Stimulated activated CD4-positive, alpha-beta T cell treated with anti-CD3 and anti-CD28 coated beads, TNF-alpha, amount 100 ng/mL, for 24 hours (primary cell): ENCODE results near the gene ZNF117.
"Not testable (repeated sequence)": the region's sequence is repeated elsewhere in the genome, so short reads cannot be mapped to it uniquely, and the experiment has no call there.

Experiments used
- DNase-seq, 3 experiments: peaks; one replicate each; pipeline ENCODE4 v3.0.0-alpha.2; 2020; ENCODE audit warnings: low read depth in 3 of 3

The ZNF117 gene

DNA sequence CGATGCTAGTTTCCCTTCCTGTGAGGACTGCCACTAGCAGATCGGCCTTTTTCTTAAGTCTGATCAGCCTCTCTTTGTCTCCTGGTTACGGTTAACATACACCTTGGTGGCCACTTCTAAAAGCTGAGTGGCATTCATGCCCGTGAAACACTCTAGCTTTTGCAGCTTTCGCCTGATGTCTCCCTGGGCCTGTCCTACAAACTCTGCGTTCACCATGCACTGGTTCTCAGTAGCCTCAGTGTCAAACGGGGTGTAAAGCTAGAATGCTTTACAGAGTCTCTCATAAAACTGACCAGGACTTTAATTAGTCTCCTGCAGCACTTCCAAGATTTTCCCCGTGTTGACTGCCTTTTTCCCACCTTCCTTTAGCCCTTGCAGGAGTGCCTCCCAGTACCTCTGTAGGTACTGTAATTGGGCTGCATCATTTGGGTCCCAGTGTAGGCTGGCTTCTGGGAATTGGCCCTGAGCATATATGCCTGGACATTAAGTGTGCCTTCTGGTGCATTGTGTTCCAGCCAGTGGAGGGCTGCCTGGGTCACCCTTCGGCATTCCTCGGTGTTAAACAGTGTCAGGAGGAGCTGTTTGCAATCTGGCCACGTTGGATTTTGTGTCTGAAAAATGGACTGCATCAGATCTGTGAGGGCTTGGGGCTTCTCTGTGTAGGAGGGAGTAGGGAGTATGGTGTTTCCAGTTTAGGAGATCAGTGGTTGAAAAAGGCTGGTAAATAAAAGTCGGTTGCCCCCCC, 6.5 kb upstream of the ZNF117 start:
- DNase-seq = no peak

DNA sequence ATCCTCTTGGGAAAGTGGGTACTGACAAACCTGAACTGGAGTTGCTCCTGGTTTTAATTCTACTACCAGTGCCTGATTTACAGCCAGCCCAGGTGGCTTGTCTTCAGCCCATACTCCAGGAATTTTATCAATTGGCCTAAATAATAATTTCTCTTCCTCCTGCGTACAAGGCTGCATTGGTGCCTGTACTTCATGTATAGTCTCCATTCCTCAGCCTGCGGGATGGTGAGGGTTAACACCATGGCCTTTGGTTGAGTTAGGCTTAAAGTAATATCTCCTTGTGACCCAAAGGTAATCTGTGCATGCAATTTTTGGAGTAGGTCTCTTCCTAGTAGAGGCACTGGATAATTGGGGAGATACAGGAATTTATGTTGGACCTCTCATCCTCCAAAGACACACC, 5.5 kb upstream of the ZNF117 start:
- no peak for DNase-seq

- DNase-seq = no peak
Measured at GRCh38 chr7:64993901-64994300, 3.1 kb upstream of the ZNF117 start.

DNA sequence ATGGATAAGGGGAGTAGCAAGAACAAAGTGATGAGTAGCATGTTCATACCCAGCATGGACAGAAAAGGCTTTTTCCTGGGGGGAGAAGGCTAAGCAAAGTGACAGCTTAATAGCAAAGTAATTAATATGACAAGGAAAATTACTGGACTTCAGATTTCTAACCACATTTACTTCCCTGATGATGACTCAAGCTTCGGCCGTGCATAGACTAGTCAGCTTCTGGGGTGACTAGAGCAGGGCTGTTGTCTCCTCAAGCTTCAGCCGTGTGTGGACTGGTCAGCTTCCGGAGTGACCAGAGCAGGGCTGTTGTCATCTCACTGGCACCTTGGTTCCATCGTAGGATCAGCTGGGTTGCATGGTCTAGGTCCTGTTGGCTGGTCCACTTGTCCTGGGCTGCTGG, 2.1 kb upstream of the ZNF117 start:
- DNase-seq = no peak

DNA sequence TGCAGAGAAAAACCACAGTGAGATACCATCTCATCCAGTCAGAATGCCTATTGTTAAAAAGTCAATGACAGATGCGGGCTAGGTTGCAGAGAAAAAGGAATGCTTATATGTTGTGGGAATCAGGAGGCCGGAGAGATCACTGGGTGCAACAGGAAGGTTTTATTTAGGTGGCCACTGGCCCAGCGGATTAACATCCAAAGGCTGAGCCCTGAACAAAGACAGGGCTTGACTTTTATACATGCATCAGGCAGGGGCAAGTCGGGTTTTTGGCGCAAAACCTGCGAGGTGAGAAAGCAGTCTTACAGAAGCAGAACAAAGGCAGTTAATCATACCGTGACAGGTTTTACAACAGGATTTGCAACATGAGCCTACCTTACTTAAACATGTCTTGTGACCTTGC, 620 bp downstream of the ZNF117 start:
- DNase-seq = no peak

DNA sequence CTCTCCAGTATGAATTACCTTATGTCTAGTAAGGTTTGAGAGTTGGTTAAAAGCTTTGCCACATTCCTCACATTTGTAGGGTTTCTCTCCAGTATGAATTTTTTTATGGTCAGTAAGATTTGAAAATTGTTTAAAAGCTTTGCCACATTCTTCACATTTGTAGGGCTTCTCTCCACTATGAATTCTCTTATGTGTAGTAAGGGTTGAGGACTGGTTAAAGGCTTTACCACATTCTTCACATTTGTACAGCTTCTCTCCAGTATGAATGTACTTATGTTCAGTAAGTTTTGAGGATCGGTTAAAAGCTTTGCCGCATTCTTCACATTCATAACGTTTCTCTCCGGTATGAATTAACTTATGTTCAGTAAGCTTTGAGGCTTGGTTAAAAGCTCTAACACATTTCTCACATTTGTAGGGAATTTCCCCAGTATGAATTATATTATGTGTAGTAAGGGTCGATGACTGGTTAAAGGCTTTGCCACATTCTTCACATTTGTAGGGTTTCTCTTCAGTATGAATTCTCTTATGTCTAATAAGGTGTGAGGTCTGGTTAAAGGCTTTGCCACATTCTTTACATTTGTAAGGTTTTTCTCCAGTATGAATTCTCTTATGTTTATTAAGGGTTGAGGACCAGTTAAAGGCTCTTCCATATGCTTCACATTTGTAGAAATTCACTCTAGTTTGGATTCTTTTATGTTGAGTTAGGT, 12.2 kb downstream of the ZNF117 start:
- no peak for DNase-seq

DNA sequence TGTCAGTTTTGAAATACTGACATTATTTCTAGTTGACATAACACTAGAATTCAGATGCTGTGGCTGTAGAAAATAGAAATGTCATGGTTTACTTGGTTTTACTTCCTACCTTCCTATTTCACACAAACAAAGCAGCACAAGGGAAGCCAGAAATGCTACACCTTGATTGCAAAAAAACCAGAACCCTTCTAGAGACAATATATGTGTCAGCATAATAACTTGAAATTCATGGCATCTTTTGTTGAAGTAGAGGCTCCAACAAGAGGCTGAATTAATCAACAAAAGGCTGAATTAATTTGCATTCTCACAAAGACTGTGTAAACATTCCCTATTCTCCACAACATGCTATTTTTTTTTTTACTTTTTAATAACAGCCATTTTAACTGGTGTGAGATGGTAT, 25.2 kb downstream of the ZNF117 start:
- no peak for DNase-seq

- DNase-seq = no peak
Measured at GRCh38 chr7:64959072-64959747, 31.6 kb downstream of the ZNF117 start.

DNA sequence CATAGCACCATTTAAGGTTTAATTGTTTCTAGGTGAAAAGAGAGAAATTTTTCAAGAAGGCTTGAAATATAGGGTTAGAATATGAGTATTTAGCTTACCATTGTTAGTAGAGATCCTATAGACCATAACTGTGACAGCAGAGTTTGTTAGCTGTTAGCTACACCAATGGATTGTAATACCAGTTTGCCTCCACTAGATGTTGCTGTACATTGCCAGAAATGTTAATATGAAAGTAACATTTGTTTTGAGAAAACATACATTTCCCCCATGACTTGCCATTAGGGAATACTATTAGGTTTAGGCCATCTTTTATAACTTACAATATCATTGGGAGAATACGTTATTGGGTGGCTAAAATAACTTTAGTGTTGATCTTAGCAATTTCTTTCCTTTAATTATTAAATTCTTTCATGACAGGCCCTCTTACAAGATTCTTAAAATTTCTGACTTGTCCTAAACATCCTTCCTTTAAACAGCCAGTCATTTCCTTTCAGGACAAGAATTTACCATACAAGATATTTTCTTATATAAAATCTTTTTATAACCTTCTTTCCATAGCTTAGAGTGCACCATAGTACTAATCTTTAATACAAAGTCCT, 39.5 kb downstream of the ZNF117 start:
- no peak for DNase-seq

DNA sequence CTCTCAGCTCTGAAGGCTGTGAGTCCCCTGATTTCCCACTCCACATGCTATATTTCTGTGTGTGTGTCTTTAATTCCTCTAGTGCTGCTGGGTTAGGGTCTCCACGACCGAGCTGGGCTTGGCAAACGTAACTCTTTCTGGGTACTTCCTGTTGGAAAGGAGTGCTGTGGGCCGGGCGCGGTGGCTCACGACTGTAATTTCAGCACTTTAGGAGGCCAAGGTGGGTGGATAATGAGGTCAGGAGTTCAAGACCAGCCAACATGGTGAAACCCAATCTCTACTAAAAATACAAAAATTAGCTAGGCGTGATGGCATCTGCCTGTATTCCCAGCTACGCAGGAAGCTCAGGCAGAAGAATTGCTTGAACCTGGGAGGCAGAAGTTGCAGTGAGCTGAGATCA, 40.2 kb downstream of the ZNF117 start:
- DNase-seq = not testable (repeated sequence)

GRCh38 chr7:64948774-64949173, 42.1 kb downstream of the ZNF117 start:
- DNase-seq = not testable (repeated sequence)

GRCh38 chr7:64947252-64948000, 43.4 kb downstream of the ZNF117 start:
- no peak for DNase-seq

- DNase-seq = peak in 1 of 3 experiments; percentile 21
Measured at GRCh38 chr7:64946772-64947171, 44.1 kb downstream of the ZNF117 start.

- DNase-seq = no peak
Measured at GRCh38 chr7:64945503-64946175, 45.2 kb downstream of the ZNF117 start.

DNA sequence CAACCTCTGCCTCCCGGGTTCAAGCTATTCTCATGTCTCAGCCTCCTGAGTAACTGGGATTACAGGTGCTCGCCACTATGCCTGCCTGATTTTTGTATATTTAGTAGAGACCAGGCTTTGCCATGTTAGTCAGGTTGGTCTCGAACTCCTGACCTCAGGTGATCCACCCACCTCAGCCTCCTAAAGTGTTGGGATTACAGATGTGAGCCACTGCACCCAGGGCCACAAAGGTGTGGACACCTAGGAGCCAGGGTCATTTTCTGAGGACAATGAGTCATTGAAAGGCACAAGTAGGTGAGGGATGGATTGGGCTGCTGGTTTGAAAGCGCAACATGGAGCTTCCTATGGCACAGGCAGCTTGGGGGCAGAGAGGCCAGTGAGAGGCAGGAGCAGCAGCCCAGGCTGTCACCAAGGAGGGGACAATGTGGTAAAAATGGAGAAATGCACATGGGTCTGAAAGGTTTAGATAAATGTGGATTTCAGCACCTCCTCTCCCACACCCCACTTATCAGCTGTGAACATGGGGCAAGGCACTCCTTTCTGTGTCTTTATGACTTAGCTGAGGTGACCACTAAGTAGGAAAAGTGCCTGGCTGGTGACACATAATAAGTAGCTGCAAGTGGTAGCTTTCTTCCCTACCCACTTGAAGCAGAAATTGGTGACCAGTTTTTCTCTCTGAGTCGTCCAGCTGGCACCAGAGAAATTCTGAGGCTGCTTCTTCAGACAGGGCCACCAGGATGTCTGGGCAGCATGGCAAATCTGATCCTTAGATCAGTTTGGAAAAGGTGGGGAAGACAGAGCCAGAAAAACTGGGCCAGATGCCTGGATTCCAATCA, 46.0 kb downstream of the ZNF117 start:
- not testable (repeated sequence) for DNase-seq

GRCh38 chr7:64940021-64940420, 50.8 kb downstream of the ZNF117 start:
- DNase-seq = not testable (repeated sequence)

DNA sequence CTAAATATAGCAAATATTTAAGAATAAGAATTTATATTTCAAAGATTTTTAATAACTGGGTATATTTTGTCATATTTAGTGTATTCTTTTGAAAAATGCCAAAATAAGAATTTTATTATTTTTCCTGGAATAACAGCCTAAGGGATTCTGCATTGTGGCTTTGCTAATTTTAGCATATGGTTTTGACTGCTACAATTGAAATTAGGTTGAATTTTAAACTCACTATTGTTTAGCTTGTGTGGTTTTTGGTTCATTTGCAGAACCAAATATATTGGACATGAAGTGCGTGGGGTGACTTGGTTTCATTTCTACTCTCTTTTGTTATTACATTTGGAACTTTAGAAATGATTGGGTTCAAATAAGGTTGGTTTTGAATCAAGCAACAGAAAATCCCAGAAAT, 52.3 kb downstream of the ZNF117 start:
- DNase-seq = no peak

DNA sequence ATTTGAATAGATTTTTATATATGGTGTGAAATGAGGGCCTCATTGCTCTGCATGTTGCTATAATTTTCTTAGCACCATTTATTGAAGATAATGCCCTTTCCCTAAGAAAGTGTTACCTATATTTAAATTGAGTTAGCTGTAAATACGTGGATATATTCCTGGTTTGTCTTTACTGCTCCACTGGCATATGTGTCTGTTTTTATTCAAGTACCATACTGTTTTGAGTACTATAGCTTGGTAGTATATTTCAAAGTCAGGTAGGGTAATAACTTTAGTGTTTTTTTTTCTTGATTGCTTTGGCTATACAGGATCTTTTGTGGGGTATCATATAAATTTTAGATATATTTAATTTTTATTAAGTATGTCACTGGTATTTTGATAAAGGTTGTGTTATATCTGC, 56.4 kb downstream of the ZNF117 start:
- DNase-seq = no peak

DNA sequence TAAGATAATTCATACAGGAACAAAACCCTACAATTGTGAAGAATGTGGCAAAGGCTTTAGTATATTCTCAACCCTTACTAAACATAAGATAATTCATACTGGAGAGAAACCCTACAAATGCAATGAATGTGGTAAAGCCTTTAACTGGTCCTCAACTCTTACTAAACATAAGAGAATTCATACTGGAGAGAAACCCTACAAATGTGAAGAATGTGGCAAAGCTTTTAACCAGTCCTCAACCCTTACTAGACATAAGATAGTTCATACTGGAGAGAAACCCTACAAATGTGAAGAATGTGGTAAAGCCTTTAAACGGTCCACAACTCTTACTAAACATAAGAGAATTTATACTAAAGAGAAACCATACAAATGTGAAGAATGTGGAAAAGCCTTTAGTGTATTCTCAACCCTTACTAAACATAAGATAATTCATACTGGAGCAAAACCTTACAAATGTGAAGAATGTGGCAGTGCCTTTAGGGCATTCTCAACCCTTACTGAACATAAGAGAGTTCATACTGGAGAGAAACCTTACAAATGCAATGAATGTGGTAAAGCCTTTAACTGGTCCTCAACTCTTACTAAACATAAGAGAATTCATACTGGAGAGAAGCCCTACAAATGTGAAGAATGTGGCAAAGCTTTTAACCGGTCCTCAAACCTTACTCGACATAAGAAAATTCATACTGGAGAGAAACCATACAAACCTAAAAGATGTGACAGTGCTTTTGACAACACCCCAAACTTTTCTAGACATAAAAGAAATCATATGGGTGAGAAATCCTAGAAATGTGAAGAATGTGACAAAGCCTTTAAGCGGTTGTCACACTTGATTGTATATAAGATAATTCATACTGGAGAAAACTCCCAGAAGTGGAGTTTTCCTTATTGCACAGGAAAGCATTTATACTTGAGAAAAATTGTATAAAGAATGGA, 62.3 kb downstream of the ZNF117 start:
- not testable (repeated sequence) for DNase-seq
